ENCODE measurements around the gene ARAP1. TPM values are rescaled to one million over a fixed set of nuclear protein-coding genes. Genes with fewer than 3 reads are reported as not detected.

ARAP1 gene
- total RNA-seq, 1 donor from 2014 or later, result 139 TPM

DNA sequence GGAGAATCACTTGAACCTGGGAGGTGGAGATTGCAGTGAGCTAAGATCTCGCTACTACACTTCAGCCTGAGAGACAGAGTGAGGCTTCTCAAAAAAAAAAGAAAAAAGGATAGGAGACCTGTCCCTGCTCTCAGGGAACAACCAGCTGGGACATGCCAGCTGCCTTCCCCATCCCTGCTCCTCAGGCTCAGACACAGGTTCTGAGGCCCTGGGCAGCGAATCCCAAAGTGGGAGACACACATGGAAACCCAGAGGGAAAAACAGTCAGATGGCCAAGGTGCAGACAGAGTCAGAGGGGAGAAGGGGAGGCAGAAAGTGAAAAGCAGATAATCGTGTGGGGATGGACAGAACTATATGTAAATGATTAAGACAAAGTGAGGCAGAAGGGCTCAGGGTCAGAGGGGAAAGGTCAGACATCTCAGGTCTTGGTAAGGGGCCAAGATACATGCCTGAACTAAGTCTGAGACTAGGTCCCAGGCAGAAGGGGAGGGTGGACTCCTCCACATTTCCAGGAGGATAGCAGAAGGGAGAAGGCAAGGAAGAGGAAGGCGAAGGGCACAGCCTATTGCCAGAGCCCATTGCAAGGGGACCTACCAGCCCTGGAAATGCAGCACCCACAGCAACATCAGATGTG is 27.4 kb upstream of the ARAP1 start:
- intact Hi-C loops (cut with micrococcal nuclease), result no loop called here
- no peak for ATAC-seq (ENCODE audit: low read depth)
- Mint-ChIP-seq H3K9me3 (no peaks in the 10 kb centered on the region), H3K27ac (no peak overlapping the region), H3K4me1 (peaks cover 36% of the 10 kb centered on the region), H3K4me3 (peak overlapping the region; percentile 81), H3K27me3 (no peaks in the 10 kb centered on the region), H3K36me3 (ENCODE audit: low read depth) (no peaks in the 10 kb centered on the region)
- ChIA-PET CTCF (no interaction called here), POLR2A (interaction anchor here (1.0 kb wide), 1 partner anchor 14 kb away, joined by 3 read pairs; the partner anchor contains the start of gene STARD10)
- DNase-seq, result no peak
- TF ChIP-seq, protein P1, sequence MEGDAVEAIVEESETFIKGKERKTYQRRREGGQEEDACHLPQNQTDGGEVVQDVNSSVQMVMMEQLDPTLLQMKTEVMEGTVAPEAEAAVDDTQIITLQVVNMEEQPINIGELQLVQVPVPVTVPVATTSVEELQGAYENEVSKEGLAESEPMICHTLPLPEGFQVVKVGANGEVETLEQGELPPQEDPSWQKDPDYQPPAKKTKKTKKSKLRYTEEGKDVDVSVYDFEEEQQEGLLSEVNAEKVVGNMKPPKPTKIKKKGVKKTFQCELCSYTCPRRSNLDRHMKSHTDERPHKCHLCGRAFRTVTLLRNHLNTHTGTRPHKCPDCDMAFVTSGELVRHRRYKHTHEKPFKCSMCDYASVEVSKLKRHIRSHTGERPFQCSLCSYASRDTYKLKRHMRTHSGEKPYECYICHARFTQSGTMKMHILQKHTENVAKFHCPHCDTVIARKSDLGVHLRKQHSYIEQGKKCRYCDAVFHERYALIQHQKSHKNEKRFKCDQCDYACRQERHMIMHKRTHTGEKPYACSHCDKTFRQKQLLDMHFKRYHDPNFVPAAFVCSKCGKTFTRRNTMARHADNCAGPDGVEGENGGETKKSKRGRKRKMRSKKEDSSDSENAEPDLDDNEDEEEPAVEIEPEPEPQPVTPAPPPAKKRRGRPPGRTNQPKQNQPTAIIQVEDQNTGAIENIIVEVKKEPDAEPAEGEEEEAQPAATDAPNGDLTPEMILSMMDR (IDR thresholded peaks at IDR 0.05), result no peak

DNA sequence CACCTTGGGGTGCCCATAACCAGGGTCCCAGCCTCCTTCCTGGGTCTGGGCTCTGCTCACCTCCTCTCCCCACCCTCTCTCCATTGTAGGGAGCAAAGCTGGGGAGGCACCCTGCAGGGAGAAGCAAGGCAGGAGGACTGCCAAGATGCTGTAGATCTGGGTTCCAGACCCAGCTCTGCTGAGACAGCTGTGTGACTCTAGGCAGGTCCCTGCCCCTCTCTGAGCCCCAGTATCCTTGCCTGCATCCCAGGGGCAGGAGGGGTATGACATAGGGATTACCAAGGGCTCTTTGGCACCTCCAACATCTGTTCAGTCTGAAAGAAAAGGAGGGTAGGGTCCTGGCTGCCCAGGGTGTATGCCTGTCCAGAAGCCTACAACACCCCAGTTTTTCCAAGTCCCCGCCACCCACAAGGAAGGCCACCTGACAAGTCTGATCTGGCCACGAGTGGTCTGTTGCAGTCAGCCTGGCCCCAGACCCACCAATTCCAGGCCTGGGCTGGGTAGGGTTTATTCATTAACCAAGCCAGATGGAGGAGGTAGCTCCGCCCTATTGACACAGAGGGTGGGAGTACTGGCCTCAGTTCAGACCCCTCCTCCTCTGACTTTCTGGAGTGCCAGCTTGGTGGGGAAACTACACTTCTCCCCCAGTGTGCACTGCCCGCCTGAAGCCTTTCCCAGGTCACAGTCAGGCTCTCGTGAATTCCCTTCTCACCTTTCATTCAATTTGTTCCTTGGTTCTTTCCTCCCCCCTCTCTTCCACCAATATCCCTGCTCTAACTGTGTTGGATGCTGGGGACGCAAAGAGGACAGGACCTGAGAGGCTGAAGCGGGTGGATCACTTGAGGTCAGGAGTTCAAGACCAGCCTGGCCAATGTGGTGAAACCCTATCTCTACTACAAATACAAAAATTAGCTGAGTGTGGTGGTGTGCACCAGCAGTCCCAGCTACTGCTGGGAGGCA is 26.6 kb upstream of the ARAP1 start:
- no peaks in the 10 kb centered on the region for H3K36me3 Mint-ChIP-seq (ENCODE audit: low read depth)
- ChIA-PET CTCF (interaction anchor here (1.2 kb wide), 1 partner anchor 54 kb away, joined by 3 read pairs; no protein-coding TSS in a partner anchor), POLR2A (interaction anchor here (0.9 to 1.0 kb wide), 2 partner anchors 11 to 15 kb away, joined by 3 to 8 read pairs; partner anchors contain the start of gene STARD10)
- no peak overlapping the region for H3K27ac Mint-ChIP-seq
- DNase-seq, result no peak
- H3K9me3 Mint-ChIP-seq, result no peaks in the 10 kb centered on the region
- intact Hi-C loops (cut with micrococcal nuclease), result no loop called here
- TF ChIP-seq, protein P1 (IDR thresholded peaks at IDR 0.05), result no peak
- no peak for ATAC-seq (ENCODE audit: low read depth)
- no peaks in the 10 kb centered on the region for H3K27me3 Mint-ChIP-seq
- H3K4me1 Mint-ChIP-seq, result peaks cover 36% of the 10 kb centered on the region
- H3K4me3 Mint-ChIP-seq, result peak overlapping the region; percentile 81

DNA sequence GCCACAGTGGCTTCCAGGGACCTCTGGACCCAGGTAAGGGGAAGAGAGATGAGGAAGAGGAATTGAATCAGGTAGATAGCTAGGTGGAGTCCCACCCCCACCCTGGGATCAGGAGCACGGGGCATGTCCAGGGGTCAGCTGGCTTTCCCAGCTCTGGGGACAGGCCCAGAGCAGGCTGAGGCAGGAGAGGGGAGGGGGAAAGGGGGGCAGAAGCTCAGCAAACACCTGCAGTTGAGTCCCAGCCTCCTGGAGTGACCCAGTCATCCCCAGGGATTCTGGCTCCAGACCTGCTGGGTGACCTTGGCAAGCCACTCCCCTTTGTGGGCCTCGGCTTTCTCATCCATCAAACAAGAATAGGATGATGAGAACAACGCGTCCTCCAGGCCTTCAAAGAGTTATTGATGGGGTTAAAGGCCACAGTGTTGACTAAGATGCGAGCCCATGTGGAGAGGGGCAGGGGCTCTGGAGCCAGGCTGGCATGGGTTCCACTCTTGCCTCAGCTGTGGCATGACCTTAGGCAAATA is 25.6 kb upstream of the ARAP1 start:
- CTCF ChIA-PET, result interaction anchor here (1.2 kb wide), 1 partner anchor 53 kb away, joined by 3 read pairs; no protein-coding TSS in a partner anchor
- no peaks in the 10 kb centered on the region for H3K36me3 Mint-ChIP-seq (ENCODE audit: low read depth)

DNA sequence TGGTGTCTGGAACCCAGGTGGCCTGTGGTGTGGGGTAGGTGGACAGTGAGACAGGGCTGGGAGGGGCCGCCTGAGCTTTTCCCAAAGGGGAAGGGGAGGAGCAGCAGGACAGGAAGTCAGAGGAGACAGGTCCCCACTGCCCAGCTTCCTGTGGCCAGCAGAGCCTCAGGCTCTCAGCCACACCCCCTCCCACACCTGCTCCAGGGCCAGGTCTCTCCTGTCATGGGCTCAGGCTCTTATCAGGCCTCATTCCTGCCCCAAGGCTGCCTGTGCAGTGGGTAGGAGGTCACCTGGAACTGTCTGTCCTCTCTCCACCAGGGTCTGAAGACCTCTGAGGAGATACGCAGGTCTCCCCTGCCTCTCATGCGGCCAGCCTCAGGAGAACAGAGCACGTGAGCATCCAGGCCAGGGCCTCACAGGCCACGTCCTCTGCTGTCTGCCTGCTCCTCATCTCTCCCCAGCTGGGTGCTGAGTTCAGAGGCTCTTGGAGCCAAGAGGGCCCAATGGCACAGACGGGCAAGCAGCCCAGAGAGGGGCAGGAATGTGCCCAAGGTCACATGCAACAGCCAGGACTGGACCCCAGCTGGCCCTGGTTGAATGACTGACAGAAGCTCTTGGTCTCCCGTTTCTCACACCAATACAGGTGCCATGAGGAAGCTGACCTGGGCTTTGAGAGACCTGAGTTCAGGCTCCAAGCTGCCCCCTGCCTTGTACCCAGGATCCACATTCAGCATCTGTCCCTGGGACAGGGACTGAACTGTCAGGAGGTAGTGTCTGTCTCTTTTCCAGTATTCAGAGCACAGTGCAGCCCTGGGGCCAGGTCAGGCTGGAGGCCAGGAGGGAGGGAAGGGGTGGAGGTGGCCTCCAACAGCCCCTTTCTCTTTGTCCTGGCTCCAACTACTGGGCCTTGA is 24.9 kb upstream of the ARAP1 start:
- H3K9me3 Mint-ChIP-seq, result no peaks in the 10 kb centered on the region
- CTCF ChIA-PET, result no interaction called here
- H3K4me3 Mint-ChIP-seq, result no peak overlapping the region
- intact Hi-C loops (cut with micrococcal nuclease), result no loop called here
- TF ChIP-seq, protein P1 (IDR thresholded peaks at IDR 0.05), result no peak
- no peak overlapping the region for H3K27ac Mint-ChIP-seq
- POLR2A ChIA-PET, result no interaction called here
- no peak for DNase-seq
- peaks cover 4% of the 10 kb centered on the region for H3K36me3 Mint-ChIP-seq (ENCODE audit: low read depth)
- H3K4me1 Mint-ChIP-seq, result peaks cover 28% of the 10 kb centered on the region
- no peaks in the 10 kb centered on the region for H3K27me3 Mint-ChIP-seq
- no peak for ATAC-seq (ENCODE audit: low read depth)

More for the DNA sequence above, 25.6 kb upstream of the ARAP1 start:
- no peak for ATAC-seq (ENCODE audit: low read depth)
- POLR2A ChIA-PET, result no interaction called here
- Mint-ChIP-seq H3K4me1 (peaks cover 35% of the 10 kb centered on the region), H3K4me3 (no peak overlapping the region), H3K27ac (no peak overlapping the region), H3K9me3 (no peaks in the 10 kb centered on the region), H3K27me3 (no peaks in the 10 kb centered on the region)
- no peak for DNase-seq
- intact Hi-C loops (cut with micrococcal nuclease), result no loop called here
- TF ChIP-seq, protein P1 (IDR thresholded peaks at IDR 0.05), result no peak
